ENCODE data around the gene HECTD1. TPM values are rescaled to one million over a fixed set of nuclear protein-coding genes. Genes with fewer than 3 reads are reported as not detected.
A peak's percentile ranks its signal among the peaks of the same experiment; 100 is the strongest.

HECTD1 gene
- total and polyA plus RNA-seq, 10 of the 15 experiments (the other 5 are each of a cell fraction or from before 2014, with no cell fraction given): 27.3 to 116 (median 57.7) TPM

- TF ChIP-seq BCL3 (IDR thresholded peaks at IDR 0.05; ENCODE audit: borderline replicate concordance, insufficient read depth, low read depth, low read length, poor library complexity, severe bottlenecking) (peak; percentile 28), RCOR1 (conservative IDR thresholded peaks at IDR 0.05; ENCODE audit: low read depth, low read length) (0 out of 2 replicates have a peak, but pooled peaks have one; percentile 39), MTA3 (IDR thresholded peaks at IDR 0.05; ENCODE audit: borderline replicate concordance, low read length) (peak; percentile 74; the same call in 1 of the 2 replicates), ZSCAN29 (IDR thresholded peaks at IDR 0.05) (0 out of 2 replicates have a peak, but pooled peaks have one; percentile 66), RUNX3 (IDR thresholded peaks at IDR 0.05; ENCODE audit: low read length) (peak; percentile 99), TAF1 (IDR thresholded peaks at IDR 0.05; ENCODE audit: borderline replicate concordance, low read depth, low read length) (peak; percentile 79), HDAC6 (IDR thresholded peaks at IDR 0.05; ENCODE audit: unreplicated experiment) (peak; percentile 62), IRF4 (IDR thresholded peaks at IDR 0.05; ENCODE audit: low read depth, low read length) (peak; percentile 90), EP300 (IDR thresholded peaks at IDR 0.05; ENCODE audit: borderline replicate concordance in 1 of 2, control insufficient read depth in 1 of 2, low read depth in 2 of 2, low read length in 2 of 2) (peak in 1 of 2 experiments; percentile 69; a peak in 3 of 4 replicates), MEF2B (IDR thresholded peaks at IDR 0.05; ENCODE audit: partially characterized antibody, poor library complexity, severe bottlenecking) (peak; percentile 63), POLR2A (IDR thresholded peaks at IDR 0.05; ENCODE audit: low read depth, low read length) (peak; percentile 95), POLR2AphosphoS5 (IDR thresholded peaks at IDR 0.05; ENCODE audit: low read length) (peak; percentile 87), CREB1 (IDR thresholded peaks at IDR 0.05; ENCODE audit: low read depth) (peak; percentile 61), REST (IDR thresholded peaks at IDR 0.05; ENCODE audit: low read depth, low read length) (0 out of 2 replicates have a peak, but pooled peaks have one; percentile 5), SKIL (IDR thresholded peaks at IDR 0.05; ENCODE audit: low read depth, poor library complexity, severe bottlenecking) (peak; percentile 82), HCFC1 (IDR thresholded peaks at IDR 0.05; ENCODE audit: low read length) (peak; percentile 28; the same call in 1 of the 2 replicates), PAX5 (IDR thresholded peaks at IDR 0.05; ENCODE audit: borderline replicate concordance, low read depth, low read length) (peak; percentile 51), SMAD1 (IDR thresholded peaks at IDR 0.05; ENCODE audit: low read depth, partially characterized antibody) (peak; percentile 70)
- TF ChIP-seq, protein P1, sequence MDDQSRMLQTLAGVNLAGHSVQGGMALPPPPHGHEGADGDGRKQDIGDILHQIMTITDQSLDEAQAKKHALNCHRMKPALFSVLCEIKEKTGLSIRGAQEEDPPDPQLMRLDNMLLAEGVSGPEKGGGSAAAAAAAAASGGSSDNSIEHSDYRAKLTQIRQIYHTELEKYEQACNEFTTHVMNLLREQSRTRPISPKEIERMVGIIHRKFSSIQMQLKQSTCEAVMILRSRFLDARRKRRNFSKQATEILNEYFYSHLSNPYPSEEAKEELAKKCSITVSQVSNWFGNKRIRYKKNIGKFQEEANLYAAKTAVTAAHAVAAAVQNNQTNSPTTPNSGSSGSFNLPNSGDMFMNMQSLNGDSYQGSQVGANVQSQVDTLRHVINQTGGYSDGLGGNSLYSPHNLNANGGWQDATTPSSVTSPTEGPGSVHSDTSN (IDR thresholded peaks at IDR 0.05; ENCODE audit: insufficient replicate concordance, low read depth, low read length): peak; percentile 66
- TF ChIP-seq, protein P2, sequence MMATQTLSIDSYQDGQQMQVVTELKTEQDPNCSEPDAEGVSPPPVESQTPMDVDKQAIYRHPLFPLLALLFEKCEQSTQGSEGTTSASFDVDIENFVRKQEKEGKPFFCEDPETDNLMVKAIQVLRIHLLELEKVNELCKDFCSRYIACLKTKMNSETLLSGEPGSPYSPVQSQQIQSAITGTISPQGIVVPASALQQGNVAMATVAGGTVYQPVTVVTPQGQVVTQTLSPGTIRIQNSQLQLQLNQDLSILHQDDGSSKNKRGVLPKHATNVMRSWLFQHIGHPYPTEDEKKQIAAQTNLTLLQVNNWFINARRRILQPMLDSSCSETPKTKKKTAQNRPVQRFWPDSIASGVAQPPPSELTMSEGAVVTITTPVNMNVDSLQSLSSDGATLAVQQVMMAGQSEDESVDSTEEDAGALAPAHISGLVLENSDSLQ (IDR thresholded peaks at IDR 0.05): peak; percentile 82
Observed at GRCh38 chr14:31207755-31208545, at the start of gene HECTD1 (continued).
